Upper lobe of left lung (tissue), 4 donors: ENCODE measurements around the gene CCBE1.

Experiments used
- CTCF ChIP-seq, 6 experiments: fragments of 450-650 bp in 4 of 6; fragments of 200-600 bp in 2 of 6; sonication (generic) in 2 of 6; IDR thresholded peaks; one replicate each; pipeline ENCODE4 v1.5.1; 2016 to 2019; ENCODE audit warnings: antibody characterized with exemption in 6 of 6
- EP300 ChIP-seq, 4 donors: sonication (generic); formaldehyde crosslinking; IDR thresholded peaks; one replicate each; pipeline ENCODE4 v1.5.1; 2017; ENCODE audit warnings: antibody characterized with exemption in 4 of 4, control low read depth in 2 of 4

- TF ChIP-seq CTCF (IDR thresholded peaks at IDR 0.05) (no peak), EP300 (IDR thresholded peaks at IDR 0.05) (no peak)
Observed at GRCh38 chr18:59659508-59660170, 37.6 kb downstream of the CCBE1 start.
